Prostate gland (tissue), 2 donors: Measurements from ENCODE around the gene ZBTB7C.

Experiments used
- POLR2A ChIP-seq: fragments of 450-650 bp; IDR thresholded peaks from one replicate; pipeline ENCODE4 v1.6.1; 2016; ENCODE audit warnings: antibody characterized with exemption, mild to moderate bottlenecking
- TF ChIP-seq, protein P1 (sequence below), 4 experiments: fragments of 200-600 bp in 2 of 4; fragments of 450-650 bp in 2 of 4; sonication (generic) in 2 of 4; IDR thresholded peaks; 1 replicate in 3 of 4; 2 replicates in 1 of 4; pipeline ENCODE4 v1.5.1; 2016 to 2019; ENCODE audit warnings: antibody characterized with exemption in 4 of 4, mild to moderate bottlenecking in 2 of 4, moderate library complexity in 2 of 4

DNA sequence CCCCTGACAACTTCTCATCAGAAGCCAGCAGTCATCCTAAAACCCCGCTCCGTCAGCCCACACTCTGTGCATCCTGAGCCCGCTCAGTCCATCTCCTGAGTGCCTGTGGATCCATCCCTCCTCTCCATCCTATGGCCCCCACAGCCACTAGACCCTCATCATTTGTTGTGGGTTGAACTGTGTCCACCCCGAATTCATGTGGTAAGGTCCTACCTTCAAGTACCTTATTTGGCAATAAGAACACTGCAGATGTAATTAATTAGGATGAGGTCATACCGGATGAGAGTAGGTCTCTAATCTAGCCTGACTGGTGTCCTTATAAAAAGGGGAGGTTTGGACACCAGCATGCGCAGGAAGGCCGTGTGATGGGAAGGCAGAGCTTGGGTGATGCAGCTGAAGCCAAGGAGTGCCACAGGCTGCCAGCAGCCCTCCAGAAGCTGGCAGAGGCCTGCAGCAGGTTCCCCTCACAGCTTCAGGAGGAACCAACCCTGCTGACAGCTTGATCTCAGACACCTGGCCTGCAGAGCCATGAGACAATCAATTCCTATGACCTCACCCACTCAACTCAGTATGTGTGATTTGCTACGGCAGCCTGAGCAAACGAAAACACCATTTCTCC is 192.4 kb downstream of the ZBTB7C start:
- TF ChIP-seq, protein P1, sequence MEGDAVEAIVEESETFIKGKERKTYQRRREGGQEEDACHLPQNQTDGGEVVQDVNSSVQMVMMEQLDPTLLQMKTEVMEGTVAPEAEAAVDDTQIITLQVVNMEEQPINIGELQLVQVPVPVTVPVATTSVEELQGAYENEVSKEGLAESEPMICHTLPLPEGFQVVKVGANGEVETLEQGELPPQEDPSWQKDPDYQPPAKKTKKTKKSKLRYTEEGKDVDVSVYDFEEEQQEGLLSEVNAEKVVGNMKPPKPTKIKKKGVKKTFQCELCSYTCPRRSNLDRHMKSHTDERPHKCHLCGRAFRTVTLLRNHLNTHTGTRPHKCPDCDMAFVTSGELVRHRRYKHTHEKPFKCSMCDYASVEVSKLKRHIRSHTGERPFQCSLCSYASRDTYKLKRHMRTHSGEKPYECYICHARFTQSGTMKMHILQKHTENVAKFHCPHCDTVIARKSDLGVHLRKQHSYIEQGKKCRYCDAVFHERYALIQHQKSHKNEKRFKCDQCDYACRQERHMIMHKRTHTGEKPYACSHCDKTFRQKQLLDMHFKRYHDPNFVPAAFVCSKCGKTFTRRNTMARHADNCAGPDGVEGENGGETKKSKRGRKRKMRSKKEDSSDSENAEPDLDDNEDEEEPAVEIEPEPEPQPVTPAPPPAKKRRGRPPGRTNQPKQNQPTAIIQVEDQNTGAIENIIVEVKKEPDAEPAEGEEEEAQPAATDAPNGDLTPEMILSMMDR (IDR thresholded peaks at IDR 0.05) = no peak
- TF ChIP-seq POLR2A = no peak
